Measurements from ENCODE around the gene AZU1. TPM values are rescaled to one million over a fixed set of nuclear protein-coding genes. Genes with fewer than 3 reads are reported as not detected.

Gene AZU1
- total RNA-seq, 4 donors from 2014 or later, result not detected

- Histone ChIP-seq H3K4me3 (no peak overlapping the region), H3K9me3 (no peaks in the 10 kb centered on the region), H3K4me1 (peaks cover 25 to 60% (median 27%) of the 10 kb centered on the region in 3 donors), H3K27ac (peak overlapping the region; percentile 49 to 77 (median 71)), H3K27me3 (no peaks in the 10 kb centered on the region), H3K36me3 (peaks cover 16 to 75% (median 31%) of the 10 kb centered on the region in 3 donors)
- intact Hi-C loops (cut with DNase I), result no loop called here
- no peak for DNase-seq
- 68% methylated on average over 12 of the region's 33 CpGs; no CpG with 5 or more reads in 1 of the 2 donors for WGBS, 2 donors
- no peak for TF ChIP-seq CTCF (IDR thresholded peaks at IDR 0.05)
- TF ChIP-seq POLR2A (IDR thresholded peaks at IDR 0.05), result no peak
Observed at GRCh38 chr19:871446-872265, 44.0 kb downstream of the AZU1 start.

- no peak for TF ChIP-seq POLR2A (IDR thresholded peaks at IDR 0.05)
- no peak for TF ChIP-seq CTCF (IDR thresholded peaks at IDR 0.05)
- peaks cover 25 to 60% (median 27%) of the 10 kb centered on the region in 3 donors for H3K4me1 ChIP-seq
- 37 to 48% methylated on average over 8 to 18 of the region's 27 CpGs for WGBS, 2 donors
- no peaks in the 10 kb centered on the region for H3K27me3 ChIP-seq
- intact Hi-C loops (cut with DNase I), result no loop called here
- no peaks in the 10 kb centered on the region for H3K9me3 ChIP-seq
- H3K27ac ChIP-seq, result peak overlapping the region; percentile 49 to 77 (median 71)
- H3K4me3 ChIP-seq, result peak overlapping the region in 1 of 4 donors; percentile 35
- peak; percentile 39 for DNase-seq
- peaks cover 23 to 78% (median 36%) of the 10 kb centered on the region in 3 donors for H3K36me3 ChIP-seq
Observed at GRCh38 chr19:872266-872951, 44.8 kb downstream of the AZU1 start.

GRCh38 chr19:873084-873483 is 45.4 kb downstream of the AZU1 start:
- peaks cover 25 to 59% (median 27%) of the 10 kb centered on the region in 3 donors for H3K4me1 ChIP-seq
- H3K9me3 ChIP-seq, result no peaks in the 10 kb centered on the region
- peaks cover 22 to 72% (median 30%) of the 10 kb centered on the region in 3 donors for H3K36me3 ChIP-seq
- intact Hi-C loops (cut with DNase I), result no loop called here
- peak; percentile 56 for DNase-seq
- peak overlapping the region in 3 of 4 donors; percentile 44 to 73 (median 49) for H3K27ac ChIP-seq
- 40 to 100% methylated on average over 1 of the region's 13 CpGs for WGBS, 2 donors
- TF ChIP-seq POLR2A (IDR thresholded peaks at IDR 0.05), result no peak
- TF ChIP-seq CTCF (IDR thresholded peaks at IDR 0.05), result no peak
- H3K27me3 ChIP-seq, result no peaks in the 10 kb centered on the region
- no peak overlapping the region for H3K4me3 ChIP-seq

DNA sequence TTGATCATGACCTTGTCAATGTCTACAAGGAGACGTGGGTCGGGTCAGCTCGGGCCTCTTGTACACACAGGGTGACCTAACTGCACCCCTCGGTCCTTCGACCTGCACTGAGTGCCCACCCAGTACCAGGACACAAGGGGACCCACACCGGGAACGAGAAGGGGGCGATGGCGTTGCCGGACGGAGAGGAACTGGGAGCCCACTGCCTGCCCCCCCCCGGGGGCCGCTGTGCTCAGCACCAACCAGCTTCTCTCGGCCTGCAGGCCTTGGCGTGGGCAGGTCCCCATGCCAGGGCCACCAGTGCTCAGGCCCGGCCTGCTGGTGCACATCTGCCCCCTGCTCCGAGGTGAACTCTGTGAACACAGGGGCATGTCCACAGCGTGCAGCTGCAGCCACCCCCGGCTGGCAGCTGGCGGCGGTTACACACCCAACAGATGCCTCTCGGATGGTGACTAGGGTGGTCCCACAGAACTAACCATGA is 46.0 kb downstream of the AZU1 start:
- Histone ChIP-seq H3K4me1 (peaks cover 25 to 54% (median 25%) of the 10 kb centered on the region in 3 donors), H3K4me3 (no peak overlapping the region), H3K27ac (peak overlapping the region in 3 of 4 donors; percentile 44 to 70 (median 62)), H3K9me3 (no peaks in the 10 kb centered on the region), H3K36me3 (peaks cover 21 to 67% (median 27%) of the 10 kb centered on the region in 3 donors), H3K27me3 (no peaks in the 10 kb centered on the region)
- TF ChIP-seq POLR2A (IDR thresholded peaks at IDR 0.05) (no peak), CTCF (IDR thresholded peaks at IDR 0.05) (no peak)
- DNase-seq, result no peak
- 100% methylated on average over 2 of the region's 22 CpGs; no CpG with 5 or more reads in 1 of the 2 donors for WGBS, 2 donors
- intact Hi-C loops (cut with DNase I), result no loop called here
